K562 (cell line): Measurements from ENCODE around the gene MEFV. TPM values are rescaled to one million over a fixed set of nuclear protein-coding genes. Genes with fewer than 3 reads are reported as not detected.
A peak's percentile ranks its signal among the peaks of the same experiment; 100 is the strongest.

Experiments used
- AFF4 ChIP-seq: sonication (generic); formaldehyde crosslinking; IDR thresholded peaks from 2 replicates; pipeline ENCODE4 v1.8.0; 2023; ENCODE audit warnings: mild to moderate bottlenecking, missing genetic modification reagents
- HNRNPK ChIP-seq: fragments of 200-400 bp; formaldehyde crosslinking; IDR thresholded peaks from one replicate; pipeline ENCODE4 v1.6.1; 2018; ENCODE audit warnings: mild to moderate bottlenecking, low read depth, low read length; ENCODE audit not compliant: poor library complexity, severe bottlenecking
- ZNF318 ChIP-seq, 2 experiments: fragments of 450-650 bp; IDR thresholded peaks; 2 replicates each; pipeline ENCODE4 v1.6.1; 2016; ENCODE audit warnings: mild to moderate bottlenecking in 2 of 2, borderline replicate concordance in 1 of 2, low read depth in 1 of 2, moderate library complexity in 1 of 2
- polyA plus RNA-seq, 8 experiments: library from polyadenylated mRNA; depleted of rRNA in 4 of 8; stranded (reverse) in 5 of 8; unstranded in 3 of 8; fragments of >200 nt; fragmentation: Nextera tagmentation in 2 of 8; fragmentation: Illumina TruSeq in 1 of 8; extraction: Ambion mirVana in 2 of 8; extraction: Trizol in 1 of 8; gene quantifications; 2 replicates each; pipeline versions ENCODE4 v1.2.1 to v1.2.3, GENCODE V29; 2011 to 2014; ENCODE audit warnings: inconsistent platforms in 1 of 8, missing spikeins in 1 of 8
- total RNA-seq, 7 experiments: library from RNA; depleted of rRNA in 6 of 7; stranded (reverse); fragments of >200 nt in 6 of 7; fragmentation: Illumina TruSeq in 2 of 7; extraction: Trizol in 2 of 7; gene quantifications; 2 replicates each; pipeline versions ENCODE4 v1.2.1 to v1.2.3, GENCODE V29; 2011 to 2021; ENCODE audit warnings: low replicate concordance in 1 of 7

Gene MEFV
- total and polyA plus RNA-seq, 9 of the 15 experiments (the other 6 are each of a cell fraction or from before 2014, with no cell fraction given) = 0.14 TPM; not detected in 8

- TF ChIP-seq ZNF318 (IDR thresholded peaks at IDR 0.05; ENCODE audit: borderline replicate concordance in 1 of 2, low read depth in 1 of 2) (no peak), AFF4 (CRISPR knock-in tag) (peak; percentile 35; the same call in 1 of the 2 replicates), HNRNPK (no peak)
Measured at GRCh38 chr16:3305109-3306068, 49.0 kb upstream of the MEFV start, which contains the start of the genes TIGD7 and ZNF75A (continued).
